Measurements from ENCODE around the gene SHISA5.
"Not testable (repeated sequence)": the region's sequence is repeated elsewhere in the genome, so short reads cannot be mapped to it uniquely, and the experiment has no call there.

The SHISA5 gene

DNA sequence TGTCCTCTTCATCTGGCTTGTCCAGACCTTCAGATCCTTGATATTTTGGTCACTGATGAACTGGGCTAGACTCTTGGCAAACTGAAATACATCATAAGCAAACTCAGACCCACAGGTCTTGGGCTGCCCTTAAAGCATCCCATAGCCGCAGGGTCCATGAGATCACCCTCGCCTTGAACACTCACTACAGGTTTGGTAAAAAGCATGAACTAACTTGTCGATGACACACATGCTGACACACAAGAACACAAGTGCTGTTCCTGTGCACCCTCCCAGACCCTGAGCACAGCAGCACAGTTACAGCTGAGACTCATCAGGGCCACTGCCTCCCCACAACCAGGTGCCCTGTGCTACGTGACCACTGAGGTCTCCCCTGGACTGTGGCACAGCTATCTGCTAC is 31.6 kb upstream of the SHISA5 start:
- DNase-seq (ENCODE audit: low spot score), result no peak
- in situ Hi-C loops (cut with MboI; ENCODE audit: low sequenced_read_pairs, unreplicated experiment), result no loop called here
- TF ChIP-seq, protein P1, sequence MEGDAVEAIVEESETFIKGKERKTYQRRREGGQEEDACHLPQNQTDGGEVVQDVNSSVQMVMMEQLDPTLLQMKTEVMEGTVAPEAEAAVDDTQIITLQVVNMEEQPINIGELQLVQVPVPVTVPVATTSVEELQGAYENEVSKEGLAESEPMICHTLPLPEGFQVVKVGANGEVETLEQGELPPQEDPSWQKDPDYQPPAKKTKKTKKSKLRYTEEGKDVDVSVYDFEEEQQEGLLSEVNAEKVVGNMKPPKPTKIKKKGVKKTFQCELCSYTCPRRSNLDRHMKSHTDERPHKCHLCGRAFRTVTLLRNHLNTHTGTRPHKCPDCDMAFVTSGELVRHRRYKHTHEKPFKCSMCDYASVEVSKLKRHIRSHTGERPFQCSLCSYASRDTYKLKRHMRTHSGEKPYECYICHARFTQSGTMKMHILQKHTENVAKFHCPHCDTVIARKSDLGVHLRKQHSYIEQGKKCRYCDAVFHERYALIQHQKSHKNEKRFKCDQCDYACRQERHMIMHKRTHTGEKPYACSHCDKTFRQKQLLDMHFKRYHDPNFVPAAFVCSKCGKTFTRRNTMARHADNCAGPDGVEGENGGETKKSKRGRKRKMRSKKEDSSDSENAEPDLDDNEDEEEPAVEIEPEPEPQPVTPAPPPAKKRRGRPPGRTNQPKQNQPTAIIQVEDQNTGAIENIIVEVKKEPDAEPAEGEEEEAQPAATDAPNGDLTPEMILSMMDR (IDR thresholded peaks at IDR 0.05; ENCODE audit: borderline replicate concordance, control extremely low read depth, extremely low read depth, insufficient read depth, missing control alignments), result no peak

DNA sequence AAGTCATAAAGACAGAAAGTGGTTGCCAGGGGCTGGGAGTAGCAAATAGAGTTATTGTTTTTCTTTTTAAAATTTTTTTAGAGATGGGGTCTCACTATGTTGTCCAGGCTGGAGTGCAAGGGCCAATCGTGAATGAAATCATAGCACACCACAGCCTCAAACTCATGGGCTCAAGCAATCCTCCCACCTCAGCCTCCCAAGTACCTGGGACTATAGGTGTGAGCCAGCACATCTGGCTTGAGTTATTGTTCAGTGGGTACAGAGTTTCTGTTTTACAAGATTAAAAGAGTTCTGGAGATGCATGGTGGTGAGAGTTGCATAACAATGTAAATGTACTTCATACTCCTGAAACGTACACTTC is 29.0 kb upstream of the SHISA5 start:
- DNase-seq (ENCODE audit: low spot score), result no peak
- in situ Hi-C loops (cut with MboI; ENCODE audit: low sequenced_read_pairs, unreplicated experiment), result no loop called here
- TF ChIP-seq, protein P1 (IDR thresholded peaks at IDR 0.05; ENCODE audit: borderline replicate concordance, control extremely low read depth, extremely low read depth, insufficient read depth, missing control alignments), result no peak

- TF ChIP-seq, protein P1 (IDR thresholded peaks at IDR 0.05; ENCODE audit: borderline replicate concordance, control extremely low read depth, extremely low read depth, insufficient read depth, missing control alignments), result no peak
- no peak for DNase-seq (ENCODE audit: low spot score)
- in situ Hi-C loops (cut with MboI; ENCODE audit: low sequenced_read_pairs, unreplicated experiment), result no loop called here
These were observed 28.4 kb upstream of the SHISA5 start for GRCh38 chr3:48532271-48532976.

DNA sequence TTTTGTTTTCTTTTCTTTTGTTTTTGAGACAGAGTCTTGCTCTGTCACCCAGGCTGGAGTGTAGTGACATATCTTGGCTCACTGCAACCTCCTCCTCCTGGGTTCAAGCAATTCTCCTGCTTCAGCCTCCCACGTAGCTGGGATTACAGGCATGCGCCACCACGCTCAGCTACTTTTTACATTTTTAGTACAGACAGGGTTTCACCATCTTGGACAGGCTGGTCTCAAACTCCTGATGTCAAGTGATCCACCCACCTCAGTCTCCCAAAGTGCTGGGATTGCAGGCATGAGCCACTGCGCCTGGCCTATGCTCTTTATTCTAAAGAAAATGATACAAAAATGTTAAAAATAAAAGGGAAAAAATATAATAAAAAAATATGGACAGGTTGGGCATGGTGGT is 26.7 kb upstream of the SHISA5 start:
- in situ Hi-C loops (cut with MboI; ENCODE audit: low sequenced_read_pairs, unreplicated experiment); DNase-seq (ENCODE audit: low spot score): not testable (repeated sequence)

- in situ Hi-C loops (cut with MboI; ENCODE audit: low sequenced_read_pairs, unreplicated experiment), result no loop called here
- no peak for DNase-seq (ENCODE audit: low spot score)
- TF ChIP-seq, protein P1 (IDR thresholded peaks at IDR 0.05; ENCODE audit: borderline replicate concordance, control extremely low read depth, extremely low read depth, insufficient read depth, missing control alignments), result no peak
These were observed 24.8 kb upstream of the SHISA5 start for GRCh38 chr3:48528754-48529153.

- DNase-seq (ENCODE audit: low spot score), result no peak
- in situ Hi-C loops (cut with MboI; ENCODE audit: low sequenced_read_pairs, unreplicated experiment), result no loop called here
- TF ChIP-seq, protein P1 (IDR thresholded peaks at IDR 0.05; ENCODE audit: borderline replicate concordance, control extremely low read depth, extremely low read depth, insufficient read depth, missing control alignments), result no peak
These were observed 24.1 kb upstream of the SHISA5 start for GRCh38 chr3:48528048-48528447.

- in situ Hi-C loops (cut with MboI; ENCODE audit: low sequenced_read_pairs, unreplicated experiment), result no loop called here
- DNase-seq (ENCODE audit: low spot score), result no peak
- TF ChIP-seq, protein P1 (IDR thresholded peaks at IDR 0.05; ENCODE audit: borderline replicate concordance, control extremely low read depth, extremely low read depth, insufficient read depth, missing control alignments), result no peak
These were observed 21.0 kb upstream of the SHISA5 start for GRCh38 chr3:48524970-48525369.
